ENCODE results near the gene C2CD2.

C2CD2 gene

GRCh38 chr21:41836166-41837015 is 117.4 kb downstream of the C2CD2 start:
- no peak for DNase-seq

GRCh38 chr21:41835711-41836154 is 118.1 kb downstream of the C2CD2 start:
- no peak for DNase-seq

Measured in activated CD4-positive, CD25-positive, alpha-beta regulatory T cell treated with anti-CD3 and anti-CD28 coated beads, Interleukin-2, amount 50 U/mL, for 72 hours (primary cell).